HG02798 (cell line): ENCODE results near the gene FHIT.

Experiments
- ATAC-seq: cut with Tn5 transposase; IDR thresholded peaks from one replicate; pipeline ENCODE4 v1.9.1; 2021; ENCODE audit warnings: mild to moderate bottlenecking; ENCODE audit not compliant: unreplicated experiment, poor library complexity

Gene FHIT

DNA sequence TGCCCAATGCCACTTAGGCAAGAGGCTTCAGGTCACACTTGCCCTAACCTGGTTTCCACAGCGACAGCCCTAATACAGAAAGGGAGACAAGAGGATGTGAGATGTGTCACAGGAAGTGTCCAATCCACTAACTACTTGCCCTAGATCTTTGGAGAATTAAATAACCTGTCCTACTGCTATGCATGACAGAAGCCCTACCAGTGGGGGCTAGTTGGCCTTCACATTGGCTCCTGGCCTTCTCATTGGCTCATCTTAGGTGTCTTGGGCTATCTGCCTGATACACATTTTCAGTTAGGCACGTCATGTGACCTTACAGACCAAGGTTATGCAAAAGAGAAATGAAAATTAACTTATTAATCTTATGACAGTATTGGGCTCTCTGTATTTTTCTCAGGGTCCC, 449.9 kb downstream of the FHIT start:
- no peak for ATAC-seq

DNA sequence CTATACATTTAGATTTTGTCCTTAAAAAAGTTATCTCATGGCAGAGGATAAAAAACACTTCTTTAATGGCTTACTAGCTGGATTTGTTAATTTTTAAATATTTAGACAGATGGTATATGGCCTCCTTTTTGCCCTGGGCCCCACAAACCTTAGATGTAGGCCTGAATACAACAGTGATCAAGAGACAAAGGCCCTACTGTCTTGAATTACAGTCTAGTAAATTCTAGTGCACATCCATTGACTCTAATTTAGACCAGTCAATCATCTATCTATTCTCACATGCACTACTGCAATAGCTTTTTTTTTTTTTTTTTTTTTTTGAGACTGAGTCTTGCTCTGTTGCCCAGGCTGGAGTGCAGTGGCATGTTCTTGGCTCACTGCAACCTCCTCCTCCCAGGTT, 452.8 kb downstream of the FHIT start:
- no peak for ATAC-seq

DNA sequence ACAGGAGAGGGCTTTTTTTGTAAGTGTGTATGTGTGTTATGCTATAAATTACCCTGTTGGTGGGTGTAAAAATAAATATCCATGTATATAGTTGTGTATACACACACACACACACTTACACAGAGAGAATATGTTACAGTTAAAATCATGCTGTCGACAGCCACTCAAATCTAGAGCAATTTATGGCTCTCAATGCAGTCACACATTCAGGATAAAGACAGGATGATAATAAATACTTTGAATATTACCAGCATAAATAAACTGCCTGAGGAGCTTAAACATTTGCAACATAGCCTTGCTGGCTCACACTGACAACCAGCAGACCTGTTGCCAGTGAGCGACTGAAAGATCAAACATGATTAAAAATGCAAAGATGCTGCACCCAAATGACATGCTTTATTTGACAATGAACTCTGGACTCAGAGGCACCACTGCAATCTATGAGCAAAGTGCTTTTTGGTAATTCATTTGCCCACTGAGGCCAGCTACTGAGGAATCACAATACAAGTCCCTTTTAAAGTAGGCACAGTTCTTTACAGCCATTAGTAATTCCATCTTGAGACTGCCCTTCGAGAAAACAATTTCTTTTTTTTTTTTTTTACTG, 458.9 kb downstream of the FHIT start:
- ATAC-seq = no peak

DNA sequence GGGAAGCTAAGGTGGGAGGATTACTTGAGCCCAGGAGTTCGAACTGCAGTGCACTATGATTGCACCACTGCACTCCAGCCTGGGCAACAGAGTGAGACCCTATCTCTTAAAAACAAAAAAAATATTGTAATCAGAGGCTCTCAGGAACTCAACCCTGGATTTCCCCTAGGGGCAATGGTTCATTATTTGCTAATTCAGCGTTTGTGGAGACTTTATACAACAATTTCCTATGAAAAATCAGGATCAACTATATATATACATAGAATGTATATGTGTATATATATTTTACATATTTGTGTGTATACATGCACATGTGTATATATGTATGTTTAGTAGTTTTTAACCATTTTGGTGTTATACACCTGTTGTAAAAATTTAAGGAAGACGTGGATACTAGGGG, 463.1 kb downstream of the FHIT start:
- no peak for ATAC-seq

DNA sequence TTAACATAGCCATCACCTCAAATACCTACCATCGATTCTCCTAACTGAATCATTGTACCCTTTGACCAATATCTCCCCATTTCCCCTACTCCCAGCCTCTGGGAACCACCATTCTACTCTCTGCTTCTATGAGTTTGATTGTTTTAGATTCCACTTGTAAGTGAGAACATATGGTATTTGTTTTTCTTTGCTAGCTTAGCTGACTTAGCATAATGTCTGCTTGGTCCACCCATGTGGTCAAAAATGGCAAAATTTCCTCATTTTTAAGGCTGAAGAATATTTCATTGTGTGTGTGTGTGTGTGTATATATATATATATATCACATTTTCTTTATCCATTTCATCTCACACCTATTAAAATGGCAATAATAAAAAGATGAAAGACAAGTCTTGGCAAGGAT, 469.3 kb downstream of the FHIT start:
- ATAC-seq = no peak

DNA sequence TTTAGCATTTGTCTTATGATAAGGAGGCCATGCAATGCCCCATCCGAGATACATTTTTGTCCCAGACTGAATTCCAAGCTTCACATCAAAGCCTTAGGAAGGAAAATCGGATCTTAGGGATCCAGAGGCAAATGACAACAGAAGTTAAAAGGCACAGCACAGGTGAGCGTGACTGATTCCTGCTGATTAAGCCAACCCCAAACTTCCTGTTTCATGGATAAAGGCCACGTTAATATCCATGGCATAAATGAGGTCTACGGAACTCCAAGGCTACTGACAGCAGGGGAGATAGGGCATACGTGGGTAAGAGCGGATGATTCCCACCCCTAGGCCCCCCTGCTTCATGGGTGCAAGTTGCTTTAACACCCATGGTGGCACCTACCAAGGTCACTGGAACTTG, 471.6 kb downstream of the FHIT start:
- no peak for ATAC-seq

DNA sequence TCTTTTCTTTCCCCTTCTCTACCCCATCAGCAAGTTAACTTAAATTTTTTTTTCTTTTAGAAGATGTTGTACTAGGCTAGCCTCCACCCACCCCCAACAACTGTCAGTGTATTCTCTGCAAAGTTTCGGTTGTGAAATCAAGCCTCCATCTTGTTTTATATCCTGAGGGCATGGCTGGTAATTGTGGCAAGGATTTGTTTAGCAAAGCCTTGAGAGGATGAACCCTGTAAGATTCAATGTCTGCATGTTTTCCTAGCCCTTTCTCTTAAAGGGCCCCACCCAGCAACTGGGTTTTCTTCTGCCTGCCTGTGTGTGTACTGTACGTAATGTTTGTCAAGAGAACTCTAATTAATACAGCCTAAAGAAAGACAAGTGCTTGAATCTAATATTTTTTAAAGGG, 475.3 kb downstream of the FHIT start:
- ATAC-seq = no peak

DNA sequence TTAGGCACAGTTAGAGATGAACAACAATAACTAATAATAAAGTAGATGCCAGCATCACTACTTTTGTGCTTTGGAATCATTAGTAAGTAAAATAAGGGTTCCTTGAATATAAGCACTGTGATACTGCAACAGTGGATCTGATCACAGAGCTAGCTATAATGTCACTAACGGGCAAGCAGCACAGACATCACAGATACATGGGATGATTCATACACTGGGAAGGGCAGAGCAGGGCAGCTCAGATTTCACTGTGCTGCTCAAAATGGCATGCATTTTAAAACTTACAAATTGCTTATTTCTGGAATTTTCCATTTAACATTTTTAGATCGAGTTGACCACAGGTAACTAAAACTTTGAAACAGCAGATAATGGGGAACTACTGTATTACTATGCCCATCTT, 476.6 kb downstream of the FHIT start:
- no peak for ATAC-seq

DNA sequence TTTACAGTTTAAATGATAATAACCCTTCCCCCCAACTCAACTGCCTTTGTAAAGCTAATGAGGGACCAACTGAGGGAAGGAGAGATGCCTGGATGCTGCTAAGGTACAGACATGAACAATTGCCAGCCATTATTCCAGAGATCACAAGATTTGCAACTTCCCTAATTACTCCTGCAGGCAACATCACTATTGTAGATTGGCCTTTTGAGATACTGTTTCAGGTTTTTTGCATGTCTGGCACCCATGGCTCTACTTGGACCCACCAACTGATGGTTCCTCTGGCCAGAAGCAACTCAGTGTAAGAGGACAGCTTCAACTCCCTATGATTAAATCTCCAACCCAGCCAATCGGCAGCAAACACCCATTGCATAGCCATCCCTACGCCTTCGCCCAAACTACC, 478.7 kb downstream of the FHIT start:
- no peak for ATAC-seq

DNA sequence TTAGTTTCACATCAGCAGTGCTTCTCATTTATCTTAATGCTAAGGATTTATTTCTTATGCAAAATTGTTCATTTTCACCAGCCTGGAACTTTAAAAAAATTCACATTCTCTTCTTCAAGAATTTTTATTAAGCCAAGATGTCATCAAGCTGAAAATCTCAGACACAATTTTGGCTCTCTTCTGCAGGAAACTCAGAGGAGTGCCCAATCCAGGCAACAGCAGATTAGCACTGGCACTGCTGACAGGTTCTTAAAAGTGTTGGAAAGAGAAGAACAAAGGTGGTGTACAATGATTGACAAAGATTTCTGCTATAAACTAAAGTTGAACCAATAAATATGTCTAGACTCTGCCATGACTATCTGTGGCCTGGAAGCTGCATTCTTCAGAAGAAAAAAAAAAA, 479.5 kb downstream of the FHIT start:
- no peak for ATAC-seq

DNA sequence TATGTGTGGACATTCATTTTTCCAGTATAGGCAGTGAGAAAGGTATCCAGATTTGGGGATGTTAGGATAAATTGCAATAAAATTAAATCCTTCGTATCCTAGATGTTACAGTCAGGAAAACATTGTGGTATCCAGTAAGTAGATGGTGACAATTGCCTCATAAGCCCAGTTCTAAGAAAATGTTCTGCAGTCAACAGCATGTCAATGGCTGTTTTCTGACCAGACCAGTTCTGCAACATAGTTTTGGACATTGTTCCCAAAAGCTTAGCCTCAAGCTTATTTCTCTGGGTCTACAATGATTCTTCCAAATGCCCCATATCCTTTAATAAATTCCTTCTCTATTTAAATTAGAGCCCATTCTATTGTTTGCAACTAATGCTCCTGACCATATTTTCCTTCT, 480.7 kb downstream of the FHIT start:
- no peak for ATAC-seq

DNA sequence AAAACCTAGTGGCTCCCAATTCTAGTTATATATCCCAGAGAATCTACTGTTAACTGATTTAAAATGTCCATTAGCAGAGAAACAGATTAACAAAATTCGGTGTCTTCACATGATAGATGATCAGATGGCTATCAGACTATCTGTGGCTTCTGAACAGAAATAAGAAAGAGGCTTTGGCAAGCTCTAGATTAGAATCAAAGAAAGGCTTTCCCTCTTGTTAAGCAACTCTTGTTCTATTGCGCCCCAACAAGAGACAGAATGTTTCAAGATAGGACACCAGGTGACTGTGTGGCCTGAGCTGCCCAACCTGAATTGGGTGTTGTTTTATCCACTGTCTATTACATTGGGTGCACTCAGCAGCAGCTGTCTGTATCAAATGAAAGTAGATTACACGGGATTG, 483.7 kb downstream of the FHIT start:
- ATAC-seq = no peak

DNA sequence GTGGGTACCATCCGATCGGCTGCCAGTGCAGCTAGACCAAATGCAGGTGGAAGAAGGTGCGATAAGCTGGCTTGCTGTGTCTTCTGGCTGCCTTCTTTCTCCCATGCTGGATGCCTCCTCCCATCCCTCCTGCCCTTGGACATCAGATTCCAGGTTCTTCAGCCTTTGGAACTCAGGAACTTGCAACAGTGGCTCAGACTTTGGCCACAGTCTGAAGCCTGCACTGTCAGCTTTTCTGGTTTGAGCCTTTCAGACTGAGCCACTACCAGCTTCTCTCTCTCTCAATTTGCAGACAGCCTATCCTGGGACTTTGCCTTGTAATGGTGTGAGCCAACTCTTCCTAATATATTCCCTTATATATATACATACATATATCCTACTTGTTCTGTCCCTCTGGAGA, 485.5 kb downstream of the FHIT start:
- ATAC-seq = no peak

DNA sequence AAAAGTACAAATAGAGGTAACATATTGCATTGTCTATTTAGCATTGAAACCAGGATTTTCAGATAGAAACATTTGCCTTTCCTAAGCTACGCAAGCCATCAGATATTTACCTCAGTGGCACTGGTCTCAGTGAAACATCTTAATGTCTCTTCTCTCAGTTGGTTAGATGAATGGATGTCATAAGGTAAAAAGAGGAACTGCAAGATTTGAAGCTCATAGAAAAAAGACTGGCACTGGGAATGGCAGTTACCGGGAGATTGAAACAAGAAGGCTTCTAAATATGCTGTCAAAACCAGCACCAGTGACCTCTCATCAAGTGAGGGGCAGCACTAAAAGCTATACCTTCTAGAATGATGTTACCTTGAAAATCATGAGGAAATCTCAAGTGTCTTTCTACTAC, 486.4 kb downstream of the FHIT start:
- no peak for ATAC-seq

DNA sequence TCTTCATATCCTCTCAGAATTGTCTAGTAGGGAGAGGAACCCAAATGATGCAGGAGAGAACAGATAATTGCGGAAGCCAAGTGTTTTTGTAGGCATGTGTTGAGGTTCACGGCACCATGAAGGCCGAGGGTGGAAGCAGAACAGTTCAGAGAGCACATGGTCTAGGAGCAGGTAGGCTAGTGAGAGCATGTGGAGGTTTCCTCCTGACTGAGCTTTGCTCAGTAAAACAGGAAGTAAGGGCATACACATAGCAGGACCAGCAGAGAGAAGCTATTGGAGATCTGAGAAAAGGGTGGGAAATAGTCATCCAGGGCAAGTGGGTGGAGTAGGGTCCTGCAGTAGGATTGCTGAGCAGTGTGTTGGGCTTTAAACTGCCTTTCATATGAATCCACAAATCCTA, 491.1 kb downstream of the FHIT start:
- ATAC-seq = no peak

DNA sequence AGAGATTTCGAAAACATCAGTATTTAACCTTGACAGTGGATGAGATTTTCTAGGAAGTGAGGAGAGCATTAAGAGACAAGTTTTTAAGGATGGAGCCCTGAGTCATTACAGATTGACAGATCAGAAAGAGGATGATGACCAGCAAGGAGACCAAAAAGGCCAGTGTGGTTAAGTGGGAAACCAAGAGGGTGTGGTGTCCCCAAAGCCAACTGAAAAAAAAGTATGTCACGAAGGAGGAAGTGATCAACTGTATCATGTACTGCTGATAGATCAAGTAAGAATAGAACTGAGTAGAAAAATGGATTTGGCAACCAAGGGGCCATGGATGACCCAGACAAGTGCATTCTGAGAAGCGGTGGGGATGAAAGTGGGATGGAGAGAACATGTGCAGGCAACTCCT, 491.8 kb downstream of the FHIT start:
- no peak for ATAC-seq

DNA sequence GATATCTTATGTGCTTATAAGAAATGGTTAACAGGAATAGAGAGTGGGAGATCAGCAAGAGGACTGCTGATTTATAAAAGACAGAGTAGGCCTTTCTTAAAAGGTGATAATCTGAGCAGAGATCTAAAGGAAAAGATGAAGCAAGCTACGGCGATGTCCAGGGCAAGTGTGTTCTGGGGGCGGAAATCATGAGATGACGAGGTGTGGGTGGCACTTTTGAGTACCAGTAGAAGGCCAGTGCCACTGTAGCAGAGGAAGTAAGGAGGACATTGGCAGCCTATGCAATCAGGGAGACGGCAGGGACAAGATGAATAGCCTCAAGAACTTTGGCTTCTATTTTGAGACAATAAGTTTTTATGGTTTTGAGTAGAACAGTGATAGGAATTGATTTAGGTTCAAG, 492.4 kb downstream of the FHIT start:
- ATAC-seq = no peak

DNA sequence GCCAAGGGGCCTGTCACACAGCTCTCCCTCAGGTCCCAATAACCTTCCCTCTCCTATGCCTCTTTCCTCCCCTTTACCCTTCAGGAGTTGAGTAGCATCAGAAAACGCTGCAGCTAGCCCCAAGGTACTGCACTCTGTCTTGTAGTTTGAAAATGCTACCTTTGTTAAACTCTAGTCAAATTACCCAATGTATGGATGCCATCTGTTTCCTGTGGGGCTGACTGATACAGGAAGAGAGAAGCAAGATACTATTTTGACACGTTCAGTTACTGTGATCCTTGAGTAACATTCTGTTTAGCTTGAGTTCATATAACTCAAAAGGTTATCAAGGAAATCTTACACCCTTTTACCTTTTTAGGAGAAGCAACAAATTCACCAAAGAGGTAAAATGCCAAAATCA, 493.1 kb downstream of the FHIT start:
- ATAC-seq = no peak

DNA sequence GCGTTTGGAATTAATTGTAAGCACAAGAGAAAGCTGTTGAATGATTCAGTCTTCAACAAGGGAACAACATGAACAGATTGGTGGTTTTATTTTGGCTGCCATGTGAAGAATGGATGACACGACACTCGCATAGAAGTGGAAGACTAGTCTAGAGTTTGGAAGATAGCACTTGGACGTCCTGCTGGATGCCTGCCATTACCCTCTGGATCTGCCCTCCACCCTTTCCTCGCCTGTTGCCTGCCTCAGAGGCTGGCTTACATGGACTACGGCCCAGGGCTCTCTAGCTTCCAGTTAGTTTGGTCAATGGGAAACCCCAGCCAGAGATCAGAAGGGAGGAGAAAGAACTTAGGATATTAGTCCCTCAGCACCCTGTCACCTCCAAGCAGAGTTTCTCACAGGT, 493.5 kb downstream of the FHIT start:
- ATAC-seq = no peak

DNA sequence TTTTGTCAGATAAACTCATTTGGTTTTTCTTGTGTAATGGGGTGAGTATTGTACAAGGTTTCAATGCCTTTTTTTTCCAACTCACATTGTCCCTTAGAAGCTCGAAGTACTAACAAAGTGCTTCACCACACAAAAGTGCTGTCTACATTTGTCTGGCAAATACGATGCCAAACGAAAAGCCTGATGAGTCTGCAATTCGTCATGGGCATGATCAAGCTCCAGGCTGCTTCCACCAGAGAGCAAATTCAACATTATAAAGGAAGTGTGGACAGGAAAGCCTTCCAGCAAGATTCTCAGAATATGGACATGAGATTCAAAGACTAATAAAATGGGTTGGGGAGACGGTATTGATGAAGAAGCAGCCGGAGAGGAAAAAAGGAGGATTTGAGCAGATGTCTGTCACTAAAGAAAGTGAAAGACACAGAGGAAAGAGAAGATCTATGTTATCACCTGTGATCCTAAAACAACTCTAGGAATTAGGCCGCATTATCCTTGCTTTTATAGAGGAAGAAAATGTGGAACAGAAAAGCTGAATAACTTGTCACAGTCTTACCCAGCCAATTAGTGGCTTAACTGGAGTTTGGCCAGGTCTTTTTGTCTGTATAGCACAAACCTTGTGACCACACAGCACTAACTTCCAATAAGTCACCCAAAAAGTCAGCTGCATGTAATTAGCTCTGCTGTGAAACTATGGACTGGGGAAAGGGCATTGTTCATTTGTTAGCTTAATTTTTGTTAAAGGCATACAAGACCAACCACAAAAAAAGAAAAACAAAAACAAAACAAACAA, 494.8 kb downstream of the FHIT start:
- no peak for ATAC-seq

DNA sequence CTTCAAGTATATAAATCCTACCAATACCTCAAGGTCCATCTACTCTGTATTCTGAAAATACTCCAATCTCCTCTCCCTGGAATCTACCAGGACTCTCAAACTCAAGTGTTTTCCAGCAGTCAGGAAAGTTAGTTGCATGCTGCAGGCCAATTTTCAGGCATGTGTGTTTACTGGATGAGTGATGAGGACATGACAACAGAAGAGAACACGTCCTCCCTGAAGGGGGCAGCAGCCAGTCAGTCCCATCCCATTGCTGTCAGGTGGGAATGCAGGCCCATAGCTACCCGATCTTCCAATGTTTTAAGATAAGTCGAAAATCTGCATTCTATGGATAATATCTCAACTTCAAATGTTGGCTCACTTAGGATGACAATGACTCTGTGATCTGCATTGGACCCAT, 496.2 kb downstream of the FHIT start:
- ATAC-seq = no peak

DNA sequence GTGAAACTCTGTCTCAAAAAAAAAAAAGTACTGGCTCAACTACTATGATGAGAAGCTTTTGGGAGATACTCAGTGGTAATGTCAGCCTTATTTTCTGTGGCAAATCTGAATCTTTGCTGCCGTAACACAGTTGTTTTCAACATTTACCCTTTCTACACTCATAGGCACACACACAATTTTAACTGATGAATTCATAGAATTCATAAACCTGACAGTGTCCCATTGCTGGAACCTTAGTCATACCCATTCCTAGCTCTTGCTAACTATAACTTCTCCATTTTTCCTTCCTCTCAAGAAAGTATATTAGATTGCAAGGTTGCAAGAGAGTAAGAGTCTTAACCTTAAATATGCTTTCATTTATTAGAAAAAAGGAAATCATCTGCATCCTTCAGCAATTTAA, 496.6 kb downstream of the FHIT start:
- ATAC-seq = no peak
